ENCODE data around the gene U2SURP.
"Not testable (repeated sequence)": the region's sequence is repeated elsewhere in the genome, so short reads cannot be mapped to it uniquely, and the experiment has no call there.

Gene U2SURP

DNA sequence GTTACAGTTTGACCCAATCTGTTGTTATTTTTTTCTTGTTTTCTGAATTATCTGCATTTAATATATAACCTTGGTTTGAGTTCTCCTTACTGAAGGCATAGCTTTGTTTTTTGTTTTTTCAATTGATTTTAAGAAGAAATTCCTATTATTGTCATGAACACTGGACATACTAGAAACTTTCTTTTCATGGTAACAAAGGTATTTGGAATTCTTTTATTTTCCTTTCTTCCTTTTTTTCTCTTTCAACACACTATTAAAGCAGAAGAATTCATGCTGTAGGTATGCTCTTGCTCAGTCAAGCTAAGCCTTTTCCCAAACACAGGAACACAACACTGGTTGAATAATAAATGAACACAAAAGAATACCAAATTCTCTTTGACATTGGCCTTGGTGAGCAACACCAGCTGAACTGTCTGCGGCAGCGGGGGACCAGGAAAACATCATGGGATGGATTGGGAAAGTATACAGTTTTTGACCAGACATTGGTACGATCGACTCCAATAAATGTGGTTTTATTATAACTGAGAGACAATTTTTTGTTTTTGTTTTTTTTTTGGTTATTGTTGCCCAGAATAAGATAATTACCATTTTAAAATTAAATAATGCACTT lies 23.1 kb downstream of the U2SURP start:
- DNase-seq: no peak

GRCh38 chr3:143031327-143031726 lies 30.0 kb downstream of the U2SURP start:
- DNase-seq: no peak

DNA sequence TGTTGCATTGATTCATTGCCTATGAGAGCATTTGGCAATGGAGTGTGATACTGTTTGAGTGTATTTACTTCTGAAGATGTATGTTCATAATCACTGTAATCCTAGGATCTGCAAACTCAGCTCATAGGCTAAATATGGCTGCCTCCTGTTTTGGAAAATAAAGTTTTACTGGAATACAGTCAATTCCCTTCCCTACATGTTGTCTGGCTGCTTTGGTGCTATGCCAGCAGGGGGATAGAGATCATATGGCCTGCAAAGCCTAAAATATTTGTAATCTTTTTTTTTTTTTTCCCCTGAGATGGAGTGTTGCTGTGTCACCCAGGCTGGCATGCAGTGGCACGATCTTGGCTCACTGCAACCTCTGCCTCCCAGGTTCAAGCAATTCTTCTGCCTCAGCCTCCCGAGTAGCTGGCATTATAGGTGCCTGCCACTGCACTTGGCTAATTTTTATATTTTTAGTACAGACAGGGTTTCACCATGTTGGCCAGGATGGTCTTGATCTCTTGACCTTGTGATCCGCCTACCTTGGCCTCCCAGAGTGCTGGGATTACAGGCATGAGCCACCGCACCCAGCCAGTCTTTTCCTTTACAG lies 30.5 kb downstream of the U2SURP start:
- DNase-seq: not testable (repeated sequence)

DNA sequence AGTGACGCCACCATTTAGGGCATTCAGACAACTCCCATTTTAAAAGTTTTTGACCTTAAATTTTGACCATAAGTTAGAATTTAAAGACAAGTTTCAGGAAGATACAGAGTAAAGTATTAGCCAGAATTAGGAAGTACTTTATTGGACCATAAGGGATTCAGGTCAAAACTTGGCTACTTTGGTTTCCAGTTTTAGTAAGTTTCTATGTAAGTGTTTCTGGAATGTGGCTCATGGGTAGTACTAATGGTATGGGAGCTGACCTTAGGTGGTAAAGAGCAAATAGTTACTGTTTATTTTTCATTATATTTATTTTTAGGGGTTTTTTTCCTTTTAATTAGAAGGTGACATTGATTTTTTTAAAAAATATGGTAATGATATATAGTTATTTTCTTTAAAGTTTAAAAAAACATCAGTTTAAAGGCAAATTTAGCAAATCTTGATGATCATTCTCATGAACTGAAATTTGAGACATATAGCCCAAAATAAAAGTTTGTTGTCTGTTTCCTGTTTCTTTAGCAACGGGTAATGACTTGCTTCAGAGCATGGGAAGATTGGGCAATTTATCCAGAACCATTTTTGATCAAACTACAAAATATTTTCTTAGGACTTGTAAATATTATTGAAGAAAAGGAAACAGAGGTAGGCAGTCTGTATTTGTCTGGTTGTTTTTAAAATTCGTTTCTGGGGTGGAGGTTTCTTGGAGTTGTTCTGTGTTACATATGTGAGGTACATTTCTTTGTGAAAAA lies 34.3 kb downstream of the U2SURP start:
- DNase-seq: no peak

DNA sequence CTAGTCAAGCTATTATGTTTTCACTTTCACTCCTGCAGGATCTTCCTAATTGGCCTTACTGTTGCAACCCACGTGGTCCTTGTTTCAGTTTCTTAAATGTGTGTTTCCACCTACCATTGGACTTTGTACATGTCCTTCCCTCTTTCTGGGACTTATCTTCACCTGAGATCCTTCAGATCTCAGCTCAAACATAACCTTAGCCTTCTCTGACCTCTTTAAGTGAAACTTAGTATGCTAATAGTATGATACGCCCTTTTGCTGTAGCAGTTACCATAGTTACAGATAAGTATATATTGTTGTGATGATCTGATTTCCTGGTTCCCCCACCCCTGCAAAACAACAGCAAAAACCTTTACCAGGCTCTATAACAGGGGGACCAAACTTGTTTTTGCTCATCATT lies 35.2 kb downstream of the U2SURP start:
- no peak for DNase-seq

DNA sequence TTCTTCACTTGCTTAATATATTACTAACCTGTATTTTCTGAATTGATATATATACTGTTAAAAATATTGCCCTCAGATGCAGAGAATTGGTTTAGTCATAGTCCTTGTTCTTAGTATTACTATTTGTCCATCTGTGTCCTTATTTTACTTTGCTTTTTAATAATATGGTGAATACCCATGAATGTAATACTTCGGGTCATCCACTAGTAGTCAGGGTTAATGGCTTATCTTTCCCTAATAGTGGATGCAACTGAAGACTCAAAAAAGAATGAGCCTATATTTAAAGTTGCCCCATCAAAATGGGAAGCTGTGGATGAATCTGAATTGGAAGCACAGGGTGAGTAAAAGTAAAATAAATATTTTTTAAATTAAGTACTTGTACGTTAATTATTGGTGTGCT lies 36.5 kb downstream of the U2SURP start:
- no peak for DNase-seq

DNA sequence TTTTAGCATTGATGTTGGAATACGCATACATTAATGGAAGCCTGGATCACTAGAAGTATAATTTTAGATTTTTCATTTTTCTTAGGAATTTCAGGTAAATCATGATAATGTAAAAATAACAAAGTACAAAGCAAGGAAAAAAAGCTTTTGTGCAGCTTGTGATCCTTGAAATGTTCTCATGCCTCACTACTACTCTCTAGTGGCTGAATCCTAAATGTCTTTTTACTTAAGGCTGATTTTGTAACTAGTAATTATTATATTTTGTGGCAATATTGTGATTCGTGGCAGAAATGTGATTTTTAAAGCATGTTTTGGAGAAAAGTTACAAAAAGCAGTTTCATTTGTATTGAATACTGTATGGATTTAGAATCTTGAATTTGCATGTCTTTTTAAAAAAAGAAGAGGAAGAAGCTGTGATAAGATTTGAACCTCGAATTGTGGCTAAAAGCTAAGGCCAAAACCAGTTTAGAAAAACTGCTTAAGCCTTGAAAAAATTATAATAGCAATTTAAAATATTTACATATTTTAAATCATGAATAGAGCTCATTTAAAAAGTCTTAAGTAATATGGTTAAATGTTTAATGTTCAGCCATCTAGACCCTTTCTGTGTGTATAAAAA lies 39.0 kb downstream of the U2SURP start:
- no peak for DNase-seq

GRCh38 chr3:143041903-143042302 lies 40.5 kb downstream of the U2SURP start:
- no peak for DNase-seq

DNA sequence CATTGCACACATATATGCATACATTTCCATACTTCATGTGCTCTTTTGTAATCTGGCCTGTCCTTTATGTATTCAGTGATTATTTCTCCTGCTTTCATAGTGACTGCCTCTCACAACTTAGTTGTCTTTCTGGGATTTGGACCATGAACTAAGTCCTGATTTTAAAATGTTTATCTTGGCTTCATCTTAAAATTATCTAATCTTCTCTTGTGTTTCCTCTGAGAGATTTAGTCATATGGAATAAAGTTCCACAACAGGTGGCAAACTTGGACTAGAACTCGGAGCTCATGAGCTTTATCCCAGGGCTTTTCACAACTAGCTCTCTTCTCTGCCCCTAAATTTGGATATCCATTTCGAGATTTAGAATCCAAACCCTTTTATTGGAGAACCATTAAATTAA lies 44.3 kb downstream of the U2SURP start:
- DNase-seq: no peak

DNA sequence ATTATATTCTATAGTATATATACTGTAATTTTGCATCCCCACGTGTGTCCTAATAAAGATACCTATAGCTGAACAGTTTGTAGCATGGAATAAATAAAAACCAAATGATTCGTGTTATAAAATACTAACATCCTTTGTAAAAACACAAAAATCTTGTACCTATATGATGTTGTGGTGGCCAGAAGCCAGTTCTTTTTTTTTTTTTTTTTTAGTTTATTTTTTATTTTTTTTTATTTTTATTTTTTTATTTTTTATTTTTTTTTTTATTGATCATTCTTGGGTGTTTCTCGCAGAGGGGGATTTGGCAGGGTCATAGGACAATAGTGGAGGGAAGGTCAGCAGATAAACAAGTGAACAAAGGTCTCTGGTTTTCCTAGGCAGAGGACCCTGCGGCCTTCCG lies 44.7 kb downstream of the U2SURP start:
- not testable (repeated sequence) for DNase-seq

- no peak for DNase-seq
Observed at GRCh38 chr3:143054011-143054410, 52.6 kb downstream of the U2SURP start.

DNA sequence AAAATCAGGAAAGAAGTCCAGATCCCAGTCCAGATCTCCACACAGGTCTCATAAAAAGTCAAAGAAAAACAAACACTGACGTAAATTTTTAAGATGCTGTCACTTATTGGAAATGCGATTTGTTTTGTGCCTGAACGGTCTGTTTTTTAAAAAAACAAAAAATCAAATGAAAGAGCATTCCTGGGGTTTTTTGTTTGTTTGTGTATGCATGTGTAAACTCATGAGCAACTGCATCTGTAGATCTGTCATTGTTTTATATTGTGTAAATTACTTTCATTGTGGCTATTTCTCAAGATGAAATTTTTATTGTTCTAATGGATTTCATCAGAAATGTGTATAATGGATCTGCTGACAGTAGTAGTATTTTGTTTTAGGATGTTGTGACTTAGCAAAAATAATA lies 55.0 kb downstream of the U2SURP start:
- no peak for DNase-seq

- no peak for DNase-seq
Observed at GRCh38 chr3:143060906-143061305, 59.5 kb downstream of the U2SURP start.

DNA sequence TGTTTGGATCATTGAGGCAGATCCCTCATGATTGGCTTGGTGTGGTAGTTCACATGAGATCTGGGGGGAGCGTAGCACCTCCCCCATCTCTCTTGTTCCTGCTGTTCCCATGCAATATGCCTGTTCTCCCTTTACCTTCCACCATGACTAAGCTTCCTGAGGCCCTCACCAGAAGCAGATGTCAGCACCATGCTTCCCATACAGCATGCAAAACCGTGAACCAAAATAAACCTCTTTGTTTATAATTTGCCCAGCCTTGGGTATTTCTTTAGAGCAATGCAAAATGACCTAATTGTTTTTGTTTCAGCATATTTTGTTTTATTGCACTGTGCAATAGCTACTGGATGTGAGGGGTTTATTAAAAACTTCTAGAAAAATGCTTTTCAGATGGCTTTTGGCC lies 61.6 kb downstream of the U2SURP start:
- no peak for DNase-seq

- DNase-seq: no peak
Observed at GRCh38 chr3:143064777-143065176, 63.4 kb downstream of the U2SURP start.

GRCh38 chr3:143065364-143065763 lies 64.0 kb downstream of the U2SURP start:
- DNase-seq: no peak

DNA sequence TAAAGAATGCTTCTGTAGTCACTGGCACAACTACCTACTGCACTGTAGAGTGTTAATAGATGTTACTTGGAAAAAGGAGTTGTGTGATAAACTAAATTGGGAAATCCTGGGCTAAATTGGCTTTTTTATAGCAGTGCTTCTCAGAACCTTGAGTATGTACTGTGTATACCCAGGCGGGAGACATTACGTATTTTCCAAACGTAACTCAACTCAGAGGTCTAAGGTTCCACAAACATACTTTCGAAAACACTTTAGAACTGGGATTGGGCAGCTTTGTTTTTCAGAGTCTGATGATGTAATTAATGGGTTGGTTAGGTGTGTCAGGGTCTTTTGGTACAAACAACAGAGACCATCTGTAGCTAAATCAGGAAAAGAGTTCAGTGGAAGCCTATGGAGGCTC lies 64.7 kb downstream of the U2SURP start:
- no peak for DNase-seq

DNA sequence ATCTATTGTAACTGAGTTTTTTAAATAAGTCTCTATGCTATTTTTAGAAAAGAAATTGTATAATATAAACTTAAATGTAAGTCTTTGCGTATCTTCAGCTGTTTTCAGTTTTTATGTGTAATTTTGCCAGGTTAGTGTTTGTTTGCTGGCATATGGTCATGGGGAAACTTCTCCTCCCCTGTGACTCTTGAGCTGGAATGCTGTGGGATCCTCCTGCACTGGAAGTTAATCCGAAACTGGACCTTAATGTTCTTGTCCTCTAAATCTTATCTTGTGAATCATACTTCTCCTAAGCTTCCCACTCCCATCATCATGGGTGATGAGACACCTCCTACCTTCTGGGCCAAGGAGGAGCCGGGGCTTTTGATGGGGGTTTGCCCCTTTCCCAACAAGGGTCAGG lies 65.8 kb downstream of the U2SURP start:
- DNase-seq: no peak

DNA sequence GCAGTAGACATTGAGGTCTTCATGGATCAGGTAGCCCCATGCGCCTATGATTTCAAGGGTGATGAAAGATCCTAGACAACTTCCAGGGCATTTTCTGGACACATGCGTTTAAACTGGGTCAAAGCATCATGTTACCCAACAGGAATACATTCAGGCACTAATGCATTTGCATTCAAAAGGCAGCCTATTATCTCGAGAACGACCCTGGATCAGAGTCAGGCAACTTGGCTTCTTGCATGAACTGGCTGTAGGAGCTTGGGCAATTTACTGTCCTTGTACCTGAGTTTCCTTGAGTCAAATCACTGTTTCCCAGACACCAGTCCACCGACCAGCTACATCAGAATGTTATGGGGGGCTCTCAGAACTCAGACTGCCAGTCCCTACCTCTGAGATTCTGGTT lies 66.7 kb downstream of the U2SURP start:
- no peak for DNase-seq

DNA sequence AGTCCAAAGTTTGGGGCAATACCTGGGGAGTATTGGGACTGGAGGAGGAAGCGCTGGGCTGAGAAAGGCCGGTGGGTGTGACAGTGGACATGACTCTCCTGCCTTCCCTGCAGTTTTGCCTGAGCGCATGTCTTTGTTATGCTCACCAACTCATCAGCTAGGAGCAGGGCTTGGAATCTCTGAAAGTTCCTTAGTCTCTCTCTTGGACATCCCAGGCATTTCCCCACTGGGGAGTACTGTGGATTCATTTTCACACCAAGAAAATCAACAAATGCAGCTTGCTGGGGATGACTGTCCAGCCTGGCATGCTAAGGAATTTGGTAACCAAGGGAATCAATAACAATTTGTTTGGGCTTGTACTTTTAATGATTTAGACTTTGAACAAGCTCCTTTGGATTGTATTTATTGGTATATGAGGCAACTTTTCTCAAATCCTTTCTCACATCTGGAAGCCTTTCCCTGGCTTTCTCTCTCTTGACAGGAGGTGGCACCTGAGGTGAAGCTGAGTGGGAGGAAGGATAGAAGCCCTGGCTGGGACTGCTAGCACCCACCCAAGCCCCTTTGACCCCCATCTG lies 69.7 kb downstream of the U2SURP start:
- no peak for DNase-seq

- DNase-seq: no peak
Observed at GRCh38 chr3:143071776-143072175, 70.4 kb downstream of the U2SURP start.

- not testable (repeated sequence) for DNase-seq
Observed at GRCh38 chr3:143072298-143073020, 71.1 kb downstream of the U2SURP start.

DNA sequence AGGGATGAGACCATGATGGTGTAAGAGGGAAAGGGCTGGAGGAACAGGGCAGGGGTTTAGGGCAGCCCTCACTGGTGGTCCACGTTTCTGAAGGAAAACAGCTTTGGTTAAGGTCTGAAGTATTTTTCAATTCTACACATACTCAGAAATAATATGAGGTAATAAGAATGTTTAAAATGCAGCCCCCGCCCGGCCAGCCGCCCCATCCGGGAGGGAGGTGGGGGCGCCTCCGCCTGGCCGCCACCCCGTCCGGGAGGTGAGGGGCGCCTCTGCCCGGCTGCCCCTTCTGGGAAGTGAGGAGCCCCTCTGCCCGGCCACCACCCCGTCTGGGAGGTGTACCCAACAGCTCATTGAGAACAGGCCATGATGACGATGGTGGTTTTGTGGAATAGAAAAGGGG lies 72.2 kb downstream of the U2SURP start:
- DNase-seq: not testable (repeated sequence)

Measured in CD4-positive, alpha-beta T cell treated with Interferon gamma for 1 hour (primary cell).